Activated CD4-positive, alpha-beta T cell treated with anti-CD3 and anti-CD28 coated beads for 4 hours (primary cell): ENCODE measurements around the gene GTF2F1.
"Not testable (repeated sequence)": the region's sequence is repeated elsewhere in the genome, so short reads cannot be mapped to it uniquely, and the experiment has no call there.

ENCODE experiments used
- DNase-seq, 2 donors: peaks; one replicate each; pipeline ENCODE4 v3.0.0-alpha.2; 2020

The GTF2F1 gene

GRCh38 chr19:6393074-6393982, at the start of gene GTF2F1:
Gene GTF2F1 (minus strand): TSS chr19:6393164. CDS start chr19:6392995, 169 bp downstream.
- peak; percentile 92 to 93 for DNase-seq

- no peak for DNase-seq
These were observed 49.2 kb upstream of the GTF2F1 start for GRCh38 chr19:6442087-6442688.

- DNase-seq = no peak
These were observed 47.9 kb upstream of the GTF2F1 start for GRCh38 chr19:6440905-6441304.

GRCh38 chr19:6439743-6440142, 46.8 kb upstream of the GTF2F1 start:
- no peak for DNase-seq

- no peak for DNase-seq
These were observed 40.7 kb upstream of the GTF2F1 start, which contains the start of gene SLC25A41 for GRCh38 chr19:6433663-6434062. Gene SLC25A41 (minus strand): TSS chr19:6433763. CDS start chr19:6433693, 70 bp downstream.

GRCh38 chr19:6433165-6433564, 40.2 kb upstream of the GTF2F1 start:
- DNase-seq = no peak

- DNase-seq = no peak
These were observed 38.9 kb upstream of the GTF2F1 start for GRCh38 chr19:6431891-6432290.

- DNase-seq = no peak
These were observed 36.7 kb upstream of the GTF2F1 start for GRCh38 chr19:6429419-6430221.

GRCh38 chr19:6428692-6429418, 35.9 kb upstream of the GTF2F1 start:
- DNase-seq = not testable (repeated sequence)

- DNase-seq = no peak
These were observed 34.2 kb upstream of the GTF2F1 start for GRCh38 chr19:6427131-6427530.

- no peak for DNase-seq
These were observed 33.0 kb upstream of the GTF2F1 start for GRCh38 chr19:6425732-6426620.

GRCh38 chr19:6424939-6425731, 32.2 kb upstream of the GTF2F1 start:
- peak; percentile 99 to 100 for DNase-seq

- peak; percentile 36 to 41 for DNase-seq
These were observed 31.4 kb upstream of the GTF2F1 start, which contains the start of gene KHSRP for GRCh38 chr19:6424195-6424938. Gene KHSRP (minus strand): TSS chr19:6424811. CDS start chr19:6424701, 110 bp downstream.

GRCh38 chr19:6423499-6424194, 30.7 kb upstream of the GTF2F1 start:
- DNase-seq = no peak

GRCh38 chr19:6421075-6422014, 28.4 kb upstream of the GTF2F1 start:
- no peak for DNase-seq

- no peak for DNase-seq
These were observed 25.6 kb upstream of the GTF2F1 start for GRCh38 chr19:6418562-6418932.

- no peak for DNase-seq
These were observed 25.0 kb upstream of the GTF2F1 start for GRCh38 chr19:6417713-6418561.
